Rectal smooth muscle tissue (tissue), 1 donor: ENCODE measurements around the gene UPF3A.

ENCODE experiments used
- H3K27ac ChIP-seq: one replicate; pipeline ENCODE4 v1.7.0; 2013; ENCODE audit warnings: low read depth, low read length, inconsistent platforms
- H3K27me3 ChIP-seq: one replicate; pipeline ENCODE4 v1.7.0; 2013; ENCODE audit warnings: low read length; ENCODE audit not compliant: control insufficient read depth, insufficient read depth
- H3K36me3 ChIP-seq: one replicate; pipeline ENCODE4 v1.7.0; 2013; ENCODE audit warnings: low read length; ENCODE audit not compliant: control insufficient read depth, insufficient read depth
- H3K4me1 ChIP-seq: one replicate; pipeline ENCODE4 v1.7.0; 2013; ENCODE audit warnings: low read length; ENCODE audit not compliant: control insufficient read depth, insufficient read depth
- H3K4me3 ChIP-seq: one replicate; pipeline ENCODE4 v1.7.0; 2013; ENCODE audit warnings: low read length
- H3K9ac ChIP-seq: one replicate; pipeline ENCODE4 v1.7.0; 2013; ENCODE audit warnings: low read length

Gene UPF3A

GRCh38 chr13:114288157-114288591, 6.8 kb downstream of the UPF3A start:
- H3K36me3 ChIP-seq = peaks cover 19% of the 10 kb centered on the region

GRCh38 chr13:114296448-114296847, 15.0 kb downstream of the UPF3A start:
- Histone ChIP-seq H3K9ac (no peak overlapping the region), H3K4me3 (no peak overlapping the region), H3K27me3 (no peaks in the 10 kb centered on the region), H3K36me3 (peaks cover 23% of the 10 kb centered on the region), H3K27ac (no peak overlapping the region), H3K4me1 (no peaks in the 10 kb centered on the region)

More at GRCh38 chr13:114288157-114288591, 6.8 kb downstream of the UPF3A start:
- H3K9ac ChIP-seq = no peak overlapping the region
- no peak overlapping the region for H3K27ac ChIP-seq
- peaks cover 4% of the 10 kb centered on the region for H3K4me1 ChIP-seq
- H3K27me3 ChIP-seq = no peaks in the 10 kb centered on the region
- no peak overlapping the region for H3K4me3 ChIP-seq

GRCh38 chr13:114296902-114297301, 15.5 kb downstream of the UPF3A start:
- H3K36me3 ChIP-seq = peaks cover 23% of the 10 kb centered on the region

GRCh38 chr13:114298866-114299265, 17.5 kb downstream of the UPF3A start:
- Histone ChIP-seq H3K27ac (no peak overlapping the region), H3K4me1 (no peaks in the 10 kb centered on the region), H3K36me3 (peaks cover 15% of the 10 kb centered on the region), H3K9ac (no peak overlapping the region), H3K27me3 (no peaks in the 10 kb centered on the region), H3K4me3 (no peak overlapping the region)

More at GRCh38 chr13:114296902-114297301, 15.5 kb downstream of the UPF3A start:
- no peaks in the 10 kb centered on the region for H3K27me3 ChIP-seq
- H3K9ac ChIP-seq = no peak overlapping the region
- H3K4me3 ChIP-seq = no peak overlapping the region
- H3K27ac ChIP-seq = no peak overlapping the region
- H3K4me1 ChIP-seq = no peaks in the 10 kb centered on the region

GRCh38 chr13:114299604-114300305, 18.4 kb downstream of the UPF3A start:
- peaks cover 20% of the 10 kb centered on the region for H3K36me3 ChIP-seq
- H3K4me3 ChIP-seq = no peak overlapping the region
- H3K4me1 ChIP-seq = no peaks in the 10 kb centered on the region
- no peaks in the 10 kb centered on the region for H3K27me3 ChIP-seq
- H3K27ac ChIP-seq = no peak overlapping the region
- H3K9ac ChIP-seq = no peak overlapping the region

- peaks cover 17% of the 10 kb centered on the region for H3K36me3 ChIP-seq
Measured at GRCh38 chr13:114303700-114304327, 22.4 kb downstream of the UPF3A start.

GRCh38 chr13:114304346-114305034, 23.1 kb downstream of the UPF3A start:
- Histone ChIP-seq H3K4me3 (no peak overlapping the region), H3K36me3 (peaks cover 11% of the 10 kb centered on the region), H3K4me1 (no peaks in the 10 kb centered on the region), H3K27me3 (no peaks in the 10 kb centered on the region), H3K27ac (no peak overlapping the region), H3K9ac (no peak overlapping the region)

More at GRCh38 chr13:114303700-114304327, 22.4 kb downstream of the UPF3A start:
- Histone ChIP-seq H3K27ac (no peak overlapping the region), H3K9ac (no peak overlapping the region), H3K4me1 (no peaks in the 10 kb centered on the region), H3K27me3 (no peaks in the 10 kb centered on the region), H3K4me3 (no peak overlapping the region)

- no peaks in the 10 kb centered on the region for H3K27me3 ChIP-seq
- no peak overlapping the region for H3K27ac ChIP-seq
- no peak overlapping the region for H3K4me3 ChIP-seq
- peaks cover 7% of the 10 kb centered on the region for H3K4me1 ChIP-seq
- no peak overlapping the region for H3K9ac ChIP-seq
- peaks cover 6% of the 10 kb centered on the region for H3K36me3 ChIP-seq
Measured at GRCh38 chr13:114309086-114309485, 27.7 kb downstream of the UPF3A start.

GRCh38 chr13:114309806-114310410, 28.5 kb downstream of the UPF3A start:
- no peaks in the 10 kb centered on the region for H3K27me3 ChIP-seq
- no peak overlapping the region for H3K9ac ChIP-seq
- H3K27ac ChIP-seq = no peak overlapping the region
- peaks cover 7% of the 10 kb centered on the region for H3K4me1 ChIP-seq
- peaks cover 2% of the 10 kb centered on the region for H3K36me3 ChIP-seq
- no peak overlapping the region for H3K4me3 ChIP-seq

GRCh38 chr13:114310956-114311355, 29.6 kb downstream of the UPF3A start:
- Histone ChIP-seq H3K9ac (no peak overlapping the region), H3K36me3 (peaks cover 2% of the 10 kb centered on the region), H3K27me3 (no peaks in the 10 kb centered on the region), H3K4me3 (no peak overlapping the region), H3K4me1 (peaks cover 15% of the 10 kb centered on the region), H3K27ac (no peak overlapping the region)

GRCh38 chr13:114311387-114311786, 30.0 kb downstream of the UPF3A start:
- Histone ChIP-seq H3K36me3 (peaks cover 2% of the 10 kb centered on the region), H3K27me3 (no peaks in the 10 kb centered on the region), H3K9ac (no peak overlapping the region), H3K27ac (no peak overlapping the region), H3K4me3 (no peak overlapping the region), H3K4me1 (peaks cover 15% of the 10 kb centered on the region)

- Histone ChIP-seq H3K36me3 (peaks cover under 1% of the 10 kb centered on the region), H3K4me1 (peaks cover 15% of the 10 kb centered on the region), H3K4me3 (no peak overlapping the region), H3K27ac (no peak overlapping the region), H3K27me3 (no peaks in the 10 kb centered on the region), H3K9ac (no peak overlapping the region)
Measured at GRCh38 chr13:114311908-114312307, 30.5 kb downstream of the UPF3A start.
